ENCODE data around the gene KRTAP10-4. TPM values are rescaled to one million over a fixed set of nuclear protein-coding genes. Genes with fewer than 3 reads are reported as not detected.
"Not testable (repeated sequence)": the region's sequence is repeated elsewhere in the genome, so short reads cannot be mapped to it uniquely, and the experiment has no call there.

The KRTAP10-4 gene
- total RNA-seq, 2 experiments from 2014 or later, result not detected

DNA sequence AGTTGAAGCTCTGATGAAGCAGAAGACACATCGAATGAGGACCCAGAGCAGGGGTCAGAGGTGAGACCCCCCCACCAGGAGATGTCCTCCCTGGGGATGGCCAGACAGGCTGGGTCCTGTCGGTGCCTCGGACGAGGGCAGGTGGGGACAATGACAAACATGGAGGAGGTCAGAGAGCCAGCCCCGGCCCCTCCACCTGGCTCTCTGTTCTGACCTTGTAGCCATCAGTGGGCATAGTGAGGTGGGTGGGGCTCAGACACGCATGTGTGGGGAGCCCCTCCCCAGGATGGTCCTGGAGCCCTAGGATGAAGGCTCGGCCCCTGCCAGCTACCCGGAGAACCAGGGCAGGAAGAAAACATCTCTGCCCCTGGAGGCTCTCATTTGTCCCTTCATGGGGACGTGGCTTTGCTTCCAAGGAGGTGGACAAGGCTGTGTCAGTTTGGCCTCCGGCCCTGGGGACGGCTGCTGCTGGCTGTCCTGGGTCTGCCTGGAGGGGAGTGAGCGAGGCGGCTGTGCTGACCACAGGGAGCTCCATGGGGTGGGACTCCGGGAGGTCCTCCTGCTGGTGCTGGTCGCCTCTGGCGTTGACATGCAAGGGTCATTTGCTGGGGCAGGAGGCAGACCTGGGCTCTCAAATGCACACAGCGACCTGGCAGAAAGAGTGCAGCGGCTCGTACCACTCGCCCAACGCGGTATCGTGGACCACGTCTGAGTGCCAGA, 16.2 kb downstream of the KRTAP10-4 start:
- ChIA-PET POLR2A (no interaction called here), CTCF (ENCODE audit: unreplicated experiment) (no interaction called here)
- TF ChIP-seq, protein P1, sequence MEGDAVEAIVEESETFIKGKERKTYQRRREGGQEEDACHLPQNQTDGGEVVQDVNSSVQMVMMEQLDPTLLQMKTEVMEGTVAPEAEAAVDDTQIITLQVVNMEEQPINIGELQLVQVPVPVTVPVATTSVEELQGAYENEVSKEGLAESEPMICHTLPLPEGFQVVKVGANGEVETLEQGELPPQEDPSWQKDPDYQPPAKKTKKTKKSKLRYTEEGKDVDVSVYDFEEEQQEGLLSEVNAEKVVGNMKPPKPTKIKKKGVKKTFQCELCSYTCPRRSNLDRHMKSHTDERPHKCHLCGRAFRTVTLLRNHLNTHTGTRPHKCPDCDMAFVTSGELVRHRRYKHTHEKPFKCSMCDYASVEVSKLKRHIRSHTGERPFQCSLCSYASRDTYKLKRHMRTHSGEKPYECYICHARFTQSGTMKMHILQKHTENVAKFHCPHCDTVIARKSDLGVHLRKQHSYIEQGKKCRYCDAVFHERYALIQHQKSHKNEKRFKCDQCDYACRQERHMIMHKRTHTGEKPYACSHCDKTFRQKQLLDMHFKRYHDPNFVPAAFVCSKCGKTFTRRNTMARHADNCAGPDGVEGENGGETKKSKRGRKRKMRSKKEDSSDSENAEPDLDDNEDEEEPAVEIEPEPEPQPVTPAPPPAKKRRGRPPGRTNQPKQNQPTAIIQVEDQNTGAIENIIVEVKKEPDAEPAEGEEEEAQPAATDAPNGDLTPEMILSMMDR (conservative IDR thresholded peaks at IDR 0.05; ENCODE audit: low read length), result no peak
- no peak for TF ChIP-seq EZH2phosphoT487 (IDR thresholded peaks at IDR 0.05; ENCODE audit: borderline replicate concordance, low read depth, low read length)
- Histone ChIP-seq H3K4me1 (ENCODE audit: insufficient read depth, low read length, poor library complexity, severe bottlenecking) (no peaks in the 10 kb centered on the region), H2AFZ (ENCODE audit: low read length) (no peak overlapping the region), H4K20me1 (ENCODE audit: insufficient read depth, low read length) (no peaks in the 10 kb centered on the region), H3K36me3 (ENCODE audit: insufficient read depth, low read length) (no peaks in the 10 kb centered on the region), H3K79me2 (ENCODE audit: insufficient read depth, low read depth, low read length) (no peaks in the 10 kb centered on the region), H3K9me2 (ENCODE audit: insufficient read depth, low read length) (no peaks in the 10 kb centered on the region), H3K27ac (ENCODE audit: low read depth, low read length, poor library complexity, severe bottlenecking) (no peak overlapping the region), H3K9me3 (ENCODE audit: low read length) (no peaks in the 10 kb centered on the region), H3K4me2 (ENCODE audit: low read length) (no peak overlapping the region), H3K4me3 (ENCODE audit: low read depth, low read length, poor library complexity, severe bottlenecking) (no peak overlapping the region)
- DNase-seq (ENCODE audit: low spot score), result no peak
- intact Hi-C loops (cut with micrococcal nuclease; ENCODE audit: unreplicated experiment), result no loop called here
- BruUV-seq (replicated peaks), result no TSS peak

DNA sequence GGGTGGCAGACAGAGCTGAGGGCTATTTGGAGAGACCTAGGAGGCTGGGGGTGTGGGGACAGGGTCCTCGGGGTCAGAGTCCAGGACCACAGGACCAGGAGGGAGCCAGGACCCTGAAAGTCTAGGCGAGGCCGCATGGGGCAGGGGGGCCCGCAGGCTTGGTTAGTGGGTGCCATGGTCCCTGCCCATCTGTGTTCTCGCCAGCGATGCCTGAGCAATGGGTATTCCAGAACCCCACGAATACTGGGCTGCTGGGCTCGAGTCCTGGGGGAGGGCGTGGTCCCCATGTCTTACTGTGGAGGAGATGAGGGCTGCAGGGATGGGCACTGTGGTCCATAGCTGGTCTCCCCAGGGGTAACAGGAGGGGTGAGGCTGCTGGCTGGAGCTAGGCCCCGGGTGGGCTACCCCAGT, 16.8 kb downstream of the KRTAP10-4 start:
- no peaks in the 10 kb centered on the region for H3K9me2 ChIP-seq (ENCODE audit: insufficient read depth, low read length)
- TF ChIP-seq, protein P1 (conservative IDR thresholded peaks at IDR 0.05; ENCODE audit: low read length), result no peak
- no peak for TF ChIP-seq EZH2phosphoT487 (IDR thresholded peaks at IDR 0.05; ENCODE audit: borderline replicate concordance, low read depth, low read length)
- H2AFZ ChIP-seq (ENCODE audit: low read length), result no peak overlapping the region
- no peaks in the 10 kb centered on the region for H3K79me2 ChIP-seq (ENCODE audit: insufficient read depth, low read depth, low read length)
- no peak for DNase-seq (ENCODE audit: low spot score)
- CTCF ChIA-PET (ENCODE audit: unreplicated experiment), result no interaction called here
- no peaks in the 10 kb centered on the region for H4K20me1 ChIP-seq (ENCODE audit: insufficient read depth, low read length)
- no peak overlapping the region for H3K4me2 ChIP-seq (ENCODE audit: low read length)
- intact Hi-C loops (cut with micrococcal nuclease; ENCODE audit: unreplicated experiment), result no loop called here
- no peaks in the 10 kb centered on the region for H3K4me1 ChIP-seq (ENCODE audit: insufficient read depth, low read length, poor library complexity, severe bottlenecking)
- H3K27ac ChIP-seq (ENCODE audit: low read depth, low read length, poor library complexity, severe bottlenecking), result no peak overlapping the region
- no TSS peak for BruUV-seq (replicated peaks)
- H3K9me3 ChIP-seq (ENCODE audit: low read length), result no peaks in the 10 kb centered on the region
- no peak overlapping the region for H3K4me3 ChIP-seq (ENCODE audit: low read depth, low read length, poor library complexity, severe bottlenecking)
- POLR2A ChIA-PET, result no interaction called here
- no peaks in the 10 kb centered on the region for H3K36me3 ChIP-seq (ENCODE audit: insufficient read depth, low read length)

- H3K4me2 ChIP-seq (ENCODE audit: low read length); CTCF ChIA-PET (ENCODE audit: unreplicated experiment); H3K4me1 ChIP-seq (ENCODE audit: insufficient read depth, low read length, poor library complexity, severe bottlenecking); H3K9me3 ChIP-seq (ENCODE audit: low read length); H3K79me2 ChIP-seq (ENCODE audit: insufficient read depth, low read depth, low read length); H3K27ac ChIP-seq (ENCODE audit: low read depth, low read length, poor library complexity, severe bottlenecking); H2AFZ ChIP-seq (ENCODE audit: low read length); intact Hi-C loops (cut with micrococcal nuclease; ENCODE audit: unreplicated experiment); H4K20me1 ChIP-seq (ENCODE audit: insufficient read depth, low read length); H3K36me3 ChIP-seq (ENCODE audit: insufficient read depth, low read length); DNase-seq (ENCODE audit: low spot score); H3K9me2 ChIP-seq (ENCODE audit: insufficient read depth, low read length); BruUV-seq (replicated peaks); H3K4me3 ChIP-seq (ENCODE audit: low read depth, low read length, poor library complexity, severe bottlenecking): not testable (repeated sequence)
- POLR2A ChIA-PET, result interaction anchor here (0.7 kb wide), 1 partner anchor 421 kb away, joined by 4 read pairs; no protein-coding TSS in a partner anchor
These were observed 17.6 kb downstream of the KRTAP10-4 start for GRCh38 chr21:44590897-44591800.

GRCh38 chr21:44591801-44592130, 18.2 kb downstream of the KRTAP10-4 start:
- H3K4me3 ChIP-seq (ENCODE audit: low read depth, low read length, poor library complexity, severe bottlenecking); H4K20me1 ChIP-seq (ENCODE audit: insufficient read depth, low read length); H3K9me3 ChIP-seq (ENCODE audit: low read length); H3K27ac ChIP-seq (ENCODE audit: low read depth, low read length, poor library complexity, severe bottlenecking); H3K4me2 ChIP-seq (ENCODE audit: low read length); H2AFZ ChIP-seq (ENCODE audit: low read length); intact Hi-C loops (cut with micrococcal nuclease; ENCODE audit: unreplicated experiment); H3K9me2 ChIP-seq (ENCODE audit: insufficient read depth, low read length); H3K36me3 ChIP-seq (ENCODE audit: insufficient read depth, low read length); DNase-seq (ENCODE audit: low spot score); CTCF ChIA-PET (ENCODE audit: unreplicated experiment); H3K4me1 ChIP-seq (ENCODE audit: insufficient read depth, low read length, poor library complexity, severe bottlenecking); H3K79me2 ChIP-seq (ENCODE audit: insufficient read depth, low read depth, low read length); BruUV-seq (replicated peaks): not testable (repeated sequence)
- POLR2A ChIA-PET, result interaction anchor here (0.7 kb wide), 1 partner anchor 420 kb away, joined by 4 read pairs; no protein-coding TSS in a partner anchor

Measured in OCI-LY7 (cell line).